WTC11 (cell line): Measurements from ENCODE around the gene CCDC30. TPM values are rescaled to one million over a fixed set of nuclear protein-coding genes. Genes with fewer than 3 reads are reported as not detected.

Experiments used
- ATAC-seq: fragments of 200-7000 bp; cut with Tn5 transposase; 2 replicates; pipeline ENCODE4 v1.10.0; 2021; ENCODE audit warnings: mild to moderate bottlenecking, moderate library complexity
- CTCF ChIA-PET: fragments of 300-600 bp; sonication (Branson Sonifier 250); formaldehyde crosslinking; loops from one replicate; lab custom pipeline; 2021; ENCODE audit warnings: antibody characterized with exemption; lab: Charles Lee
- POLR2A ChIA-PET: fragments of 350-600 bp; sonication (Branson Sonifier 250); formaldehyde crosslinking; loops from one replicate; lab custom pipeline; 2021; ENCODE audit warnings: antibody characterized with exemption; lab: Charles Lee
- DNase-seq: peaks from one replicate; pipeline ENCODE4 v3.0.0; 2021; ENCODE audit warnings: low spot score
- H3K27ac Mint-ChIP-seq: 2 replicates; pipeline ENCODE4 v1.8.0; 2021; ENCODE audit warnings: mixed read lengths
- H3K27me3 Mint-ChIP-seq: 2 replicates; pipeline ENCODE4 v1.8.0; 2021; ENCODE audit warnings: low read depth, mild to moderate bottlenecking, moderate library complexity, mixed read lengths
- H3K36me3 Mint-ChIP-seq: 2 replicates; pipeline ENCODE4 v1.8.0; 2021; ENCODE audit warnings: mixed read lengths
- H3K4me1 Mint-ChIP-seq: 2 replicates; pipeline ENCODE4 v1.8.0; 2022; ENCODE audit warnings: mixed read lengths
- H3K4me3 Mint-ChIP-seq: 2 replicates; pipeline ENCODE4 v1.8.0; 2021; ENCODE audit warnings: mild to moderate bottlenecking, moderate library complexity, mixed read lengths
- H3K9me3 Mint-ChIP-seq: 2 replicates; pipeline ENCODE4 v1.8.0; 2021; ENCODE audit warnings: mixed read lengths
- AR ChIP-seq: fragments of 250-450 bp; sonication (Bioruptor Pico); IDR thresholded peaks from 2 replicates; pipeline ENCODE4 v1.9.0; 2021; ENCODE audit warnings: mild to moderate bottlenecking
- ATF3 ChIP-seq: sonication (generic); formaldehyde crosslinking; conservative IDR thresholded peaks from 2 replicates; pipeline ENCODE4 v1.8.1; 2022; ENCODE audit warnings: mild to moderate bottlenecking, missing genetic modification reagents
- CREB1 ChIP-seq: sonication (generic); formaldehyde crosslinking; IDR thresholded peaks from 2 replicates; pipeline ENCODE4 v1.8.0; 2023; ENCODE audit warnings: mild to moderate bottlenecking, missing genetic modification reagents
- CREM ChIP-seq: sonication (generic); formaldehyde crosslinking; IDR thresholded peaks from 2 replicates; pipeline ENCODE4 v1.8.1; 2022; ENCODE audit warnings: mild to moderate bottlenecking, missing genetic modification reagents, moderate library complexity
- E2F1 ChIP-seq: sonication (generic); formaldehyde crosslinking; IDR thresholded peaks from 2 replicates; pipeline ENCODE4 v1.8.0; 2022; ENCODE audit warnings: mild to moderate bottlenecking, missing genetic modification reagents
- ERG ChIP-seq: fragments of 250-450 bp; sonication (Bioruptor Pico); IDR thresholded peaks from 2 replicates; pipeline ENCODE4 v1.8.0; 2021; ENCODE audit warnings: mild to moderate bottlenecking
- FOXP4 ChIP-seq: sonication (generic); formaldehyde crosslinking; IDR thresholded peaks from 2 replicates; pipeline ENCODE4 v1.8.0; 2022; ENCODE audit warnings: mild to moderate bottlenecking, missing genetic modification reagents
- KAT7 ChIP-seq: sonication (generic); formaldehyde crosslinking; IDR thresholded peaks from 2 replicates; pipeline ENCODE4 v1.8.1; 2023; ENCODE audit warnings: missing genetic modification reagents, mild to moderate bottlenecking, borderline replicate concordance
- MAX ChIP-seq: sonication (generic); formaldehyde crosslinking; IDR thresholded peaks from 2 replicates; pipeline ENCODE4 v1.8.0; 2022; ENCODE audit warnings: mild to moderate bottlenecking, missing genetic modification reagents
- RELA ChIP-seq: sonication (generic); formaldehyde crosslinking; IDR thresholded peaks from 2 replicates; pipeline ENCODE4 v1.8.1; 2022; ENCODE audit warnings: missing genetic modification reagents, mild to moderate bottlenecking, borderline replicate concordance
- STAT6 ChIP-seq: sonication (generic); formaldehyde crosslinking; conservative IDR thresholded peaks from 2 replicates; pipeline ENCODE4 v1.8.1; 2023; ENCODE audit warnings: mild to moderate bottlenecking, low read depth, missing genetic modification reagents, moderate library complexity
- TP53 ChIP-seq: sonication (generic); formaldehyde crosslinking; IDR thresholded peaks from 2 replicates; pipeline ENCODE4 v1.8.1; 2023; ENCODE audit warnings: mild to moderate bottlenecking, missing genetic modification reagents
- USF2 ChIP-seq: sonication (generic); formaldehyde crosslinking; IDR thresholded peaks from 2 replicates; pipeline ENCODE4 v1.8.1; 2023; ENCODE audit warnings: mild to moderate bottlenecking, missing genetic modification reagents, moderate library complexity
- ZNF219 ChIP-seq: sonication (generic); formaldehyde crosslinking; IDR thresholded peaks from 2 replicates; pipeline ENCODE4 v1.8.0; 2023; ENCODE audit warnings: missing genetic modification reagents, mild to moderate bottlenecking, borderline replicate concordance
- ZNF232 ChIP-seq: sonication (generic); formaldehyde crosslinking; IDR thresholded peaks from 2 replicates; pipeline ENCODE4 v1.8.0; 2022; ENCODE audit warnings: mild to moderate bottlenecking, missing genetic modification reagents
- ZNF396 ChIP-seq: fragments of 250-450 bp; sonication (Bioruptor Pico); IDR thresholded peaks from 2 replicates; pipeline ENCODE4 v1.8.0; 2021; ENCODE audit warnings: mild to moderate bottlenecking, moderate library complexity, borderline replicate concordance
- total RNA-seq: library from RNA; stranded (reverse); gene quantifications from 3 replicates; pipeline ENCODE4 v1.2.3, GENCODE V29; 2021

CCDC30 gene
- total RNA-seq, 1 experiment from 2014 or later: 0.92 TPM

GRCh38 chr1:42469727-42470126, 6.6 kb downstream of the CCDC30 start:
- no peak overlapping the region for H3K27ac Mint-ChIP-seq
- TF ChIP-seq TP53 (CRISPR knock-in tag): no peak
- TF ChIP-seq CREM (CRISPR knock-in tag): no peak
- no peak for TF ChIP-seq FOXP4 (CRISPR knock-in tag)
- TF ChIP-seq ZNF232: no peak
- no peak for TF ChIP-seq ATF3 (CRISPR knock-in tag)
- no peak for TF ChIP-seq STAT6
- no peak for TF ChIP-seq E2F1 (CRISPR knock-in tag)
- no peak for TF ChIP-seq CREB1 (CRISPR knock-in tag)
- TF ChIP-seq ZNF396 (CRISPR knock-in tag): no peak
- no peak for TF ChIP-seq AR (CRISPR knock-in tag)
- TF ChIP-seq USF2 (CRISPR knock-in tag): no peak
- no peak for TF ChIP-seq KAT7 (CRISPR knock-in tag)
- TF ChIP-seq ERG (CRISPR knock-in tag): no peak
- no peak for TF ChIP-seq RELA
- no peak for TF ChIP-seq ZNF219 (CRISPR knock-in tag)
- no peak for TF ChIP-seq MAX (CRISPR knock-in tag)
- peaks cover 12% of the 10 kb centered on the region for H3K27me3 Mint-ChIP-seq
- no peaks in the 10 kb centered on the region for H3K36me3 Mint-ChIP-seq
- DNase-seq (no peak), ATAC-seq (no peak)
- POLR2A ChIA-PET: no interaction called here
- CTCF ChIA-PET: no interaction called here
- H3K4me3 Mint-ChIP-seq: no peak overlapping the region
- no peaks in the 10 kb centered on the region for H3K4me1 Mint-ChIP-seq
- no peaks in the 10 kb centered on the region for H3K9me3 Mint-ChIP-seq
